Fibroblast of skin of scalp (primary cell): Measurements from ENCODE around the gene HLA-DOB.

Source experiments
- DNase-seq: peaks from one replicate; pipeline ENCODE4 v3.0.0-alpha.2; 2013

The HLA-DOB gene

GRCh38 chr6:32843331-32843978 is 26.7 kb upstream of the HLA-DOB start:
- no peak for DNase-seq

- no peak for DNase-seq
Measured at GRCh38 chr6:32842690-32843089, 25.9 kb upstream of the HLA-DOB start.

GRCh38 chr6:32842021-32842650 is 25.3 kb upstream of the HLA-DOB start:
- DNase-seq: no peak

GRCh38 chr6:32840604-32841246 is 23.9 kb upstream of the HLA-DOB start:
- DNase-seq: no peak

GRCh38 chr6:32839356-32839755 is 22.6 kb upstream of the HLA-DOB start:
- no peak for DNase-seq

GRCh38 chr6:32838114-32838958 is 21.5 kb upstream of the HLA-DOB start, which contains the start of gene TAP2:
TSS of gene TAP2 (minus strand) at chr6:32838739. CDS start at chr6:32838233, 506 bp downstream.
- DNase-seq: peak; percentile 92

- DNase-seq: no peak
Measured at GRCh38 chr6:32837651-32838113, 20.9 kb upstream of the HLA-DOB start.

GRCh38 chr6:32836873-32837272 is 20.1 kb upstream of the HLA-DOB start:
- no peak for DNase-seq

GRCh38 chr6:32835167-32835893 is 18.5 kb upstream of the HLA-DOB start:
- DNase-seq: no peak

- DNase-seq: no peak
Measured at GRCh38 chr6:32833664-32834063, 16.9 kb upstream of the HLA-DOB start.

- no peak for DNase-seq
Measured at GRCh38 chr6:32832535-32832934, 15.7 kb upstream of the HLA-DOB start.

- DNase-seq: no peak
Measured at GRCh38 chr6:32830936-32831335, 14.1 kb upstream of the HLA-DOB start.

GRCh38 chr6:32830017-32830416 is 13.2 kb upstream of the HLA-DOB start:
- no peak for DNase-seq

- DNase-seq: no peak
Measured at GRCh38 chr6:32829495-32829894, 12.7 kb upstream of the HLA-DOB start.

GRCh38 chr6:32827025-32827424 is 10.2 kb upstream of the HLA-DOB start:
- DNase-seq: no peak

GRCh38 chr6:32825966-32826365 is 9.2 kb upstream of the HLA-DOB start:
- peak; percentile 54 for DNase-seq

GRCh38 chr6:32819729-32820128 is 2.9 kb upstream of the HLA-DOB start:
- peak; percentile 68 for DNase-seq

GRCh38 chr6:32818867-32819266 is 2.1 kb upstream of the HLA-DOB start:
- DNase-seq: no peak

- DNase-seq: no peak
Measured at GRCh38 chr6:32815996-32816395, 806 bp downstream of the HLA-DOB start.

GRCh38 chr6:32815115-32815514 is 1.7 kb downstream of the HLA-DOB start:
- peak; percentile 51 for DNase-seq

- no peak for DNase-seq
Measured at GRCh38 chr6:32814145-32814544, 2.7 kb downstream of the HLA-DOB start.

- DNase-seq: no peak
Measured at GRCh38 chr6:32809171-32809570, 7.6 kb downstream of the HLA-DOB start.
